ENCODE measurements around the gene CAST. TPM values are rescaled to one million over a fixed set of nuclear protein-coding genes. Genes with fewer than 3 reads are reported as not detected.

The CAST gene
- total RNA-seq, 1 experiment from 2014 or later, result 52.3 TPM

DNA sequence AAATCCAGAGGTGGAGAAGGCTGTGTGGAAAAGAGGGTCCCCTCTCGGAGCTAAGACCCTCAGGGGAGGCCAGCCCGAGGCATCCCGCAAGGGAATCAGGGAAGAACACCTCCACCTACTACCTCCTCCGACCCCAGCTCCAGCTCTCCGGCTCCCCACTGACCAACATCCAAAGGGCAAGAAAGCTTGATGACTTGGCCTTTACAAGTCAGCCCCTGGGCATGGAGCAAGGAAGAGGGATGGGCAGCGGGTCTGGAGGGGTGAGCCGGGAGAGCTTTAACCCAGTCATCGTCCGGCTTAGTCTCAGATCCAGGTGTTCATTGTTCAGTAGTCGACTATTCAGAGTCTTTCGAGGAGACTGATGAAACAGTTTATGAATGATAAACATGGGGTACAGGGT lies 113.5 kb downstream of the CAST start:
- Histone ChIP-seq H3K56ac (ENCODE audit: insufficient read length, low read depth, low read length) (no peak overlapping the region), H3K18ac (ENCODE audit: insufficient read length, low read depth, low read length) (no peak overlapping the region), H3K79me1 (ENCODE audit: insufficient read depth, low read depth, low read length, poor library complexity, severe bottlenecking) (no peaks in the 10 kb centered on the region), H3K27ac (ENCODE audit: insufficient read length, low read depth, low read length) (no peak overlapping the region), H2BK120ac (ENCODE audit: low read depth, low read length, poor library complexity, severe bottlenecking) (no peak overlapping the region), H3K9me3 (ENCODE audit: control insufficient read depth, low read depth, low read length) (no peaks in the 10 kb centered on the region), H3K23ac (ENCODE audit: insufficient read length, low read depth, low read length) (no peak overlapping the region), H2BK5ac (ENCODE audit: insufficient read length, low read length) (no peak overlapping the region), H2BK20ac (ENCODE audit: low read depth, low read length, poor library complexity, severe bottlenecking) (no peak overlapping the region), H3K9ac (ENCODE audit: extremely low read depth, insufficient read length, low read length) (no peak overlapping the region), H3K4ac (ENCODE audit: low read depth, low read length) (no peak overlapping the region), H3K79me2 (ENCODE audit: insufficient read depth, low read length) (no peaks in the 10 kb centered on the region), H3T11ph (ENCODE audit: low read length) (no peak overlapping the region), H4K91ac (ENCODE audit: insufficient read length, low read depth, low read length) (no peak overlapping the region), H4K5ac (ENCODE audit: insufficient read length, low read depth, low read length) (no peak overlapping the region), H3K4me1 (ENCODE audit: insufficient read depth, low read length) (no peaks in the 10 kb centered on the region), H3K4me2 (ENCODE audit: insufficient read depth, insufficient read length, low read length) (no peak overlapping the region), H4K20me1 (ENCODE audit: control insufficient read depth, insufficient read depth, insufficient read length) (no peaks in the 10 kb centered on the region), H3K14ac (ENCODE audit: insufficient read depth, low read length) (no peak overlapping the region), H2BK15ac (ENCODE audit: low read depth, low read length) (no peak overlapping the region), H2AFZ (ENCODE audit: low read length) (no peak overlapping the region), H2AK5ac (ENCODE audit: insufficient read length, low read length) (no peak overlapping the region), H3K27me3 (ENCODE audit: insufficient read depth, low read length) (no peaks in the 10 kb centered on the region), H4K8ac (replicated peaks; ENCODE audit: insufficient read length, low read depth, low read length) (no peak overlapping the region), H3K23me2 (ENCODE audit: insufficient read length, low read depth, low read length, poor library complexity, severe bottlenecking) (no peaks in the 10 kb centered on the region), H2BK12ac (ENCODE audit: insufficient read length, low read depth, low read length) (no peak overlapping the region)
- WGBS (ENCODE audit: extremely low coverage, insufficient read length, low lambda C conversion rate), result no CpG with 5 or more reads among the region's 11 CpGs
- H3K4me3 Mint-ChIP-seq, result no peak overlapping the region
- DNase-seq, result no peak
- peak overlapping the region in 2 of 3 experiments; percentile 49 to 63; a peak in 2 of 7 replicates for H3K27ac Mint-ChIP-seq
- H3K27me3 Mint-ChIP-seq (ENCODE audit: low read depth), result no peaks in the 10 kb centered on the region
- TF ChIP-seq, protein P1, sequence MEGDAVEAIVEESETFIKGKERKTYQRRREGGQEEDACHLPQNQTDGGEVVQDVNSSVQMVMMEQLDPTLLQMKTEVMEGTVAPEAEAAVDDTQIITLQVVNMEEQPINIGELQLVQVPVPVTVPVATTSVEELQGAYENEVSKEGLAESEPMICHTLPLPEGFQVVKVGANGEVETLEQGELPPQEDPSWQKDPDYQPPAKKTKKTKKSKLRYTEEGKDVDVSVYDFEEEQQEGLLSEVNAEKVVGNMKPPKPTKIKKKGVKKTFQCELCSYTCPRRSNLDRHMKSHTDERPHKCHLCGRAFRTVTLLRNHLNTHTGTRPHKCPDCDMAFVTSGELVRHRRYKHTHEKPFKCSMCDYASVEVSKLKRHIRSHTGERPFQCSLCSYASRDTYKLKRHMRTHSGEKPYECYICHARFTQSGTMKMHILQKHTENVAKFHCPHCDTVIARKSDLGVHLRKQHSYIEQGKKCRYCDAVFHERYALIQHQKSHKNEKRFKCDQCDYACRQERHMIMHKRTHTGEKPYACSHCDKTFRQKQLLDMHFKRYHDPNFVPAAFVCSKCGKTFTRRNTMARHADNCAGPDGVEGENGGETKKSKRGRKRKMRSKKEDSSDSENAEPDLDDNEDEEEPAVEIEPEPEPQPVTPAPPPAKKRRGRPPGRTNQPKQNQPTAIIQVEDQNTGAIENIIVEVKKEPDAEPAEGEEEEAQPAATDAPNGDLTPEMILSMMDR (conservative IDR thresholded peaks at IDR 0.05), result no peak
- H3K4me1 Mint-ChIP-seq, result no peaks in the 10 kb centered on the region
- H3K9me3 Mint-ChIP-seq, result no peaks in the 10 kb centered on the region
- H3K36me3 Mint-ChIP-seq (ENCODE audit: insufficient read depth in 1 of 3, low read depth in 3 of 3), result peaks cover 0 to 8% (median 5%) of the 10 kb centered on the region in 3 experiments; a peak in 2 of 7 replicates

All from H9 (cell line).